ENCODE data around the gene UBN1. TPM values are rescaled to one million over a fixed set of nuclear protein-coding genes. Genes with fewer than 3 reads are reported as not detected.

Gene UBN1
- total and polyA plus RNA-seq, 2 of the 13 experiments (the other 11 are each of a cell fraction or from before 2014, with no cell fraction given) = 10.6 to 23.5 TPM

DNA sequence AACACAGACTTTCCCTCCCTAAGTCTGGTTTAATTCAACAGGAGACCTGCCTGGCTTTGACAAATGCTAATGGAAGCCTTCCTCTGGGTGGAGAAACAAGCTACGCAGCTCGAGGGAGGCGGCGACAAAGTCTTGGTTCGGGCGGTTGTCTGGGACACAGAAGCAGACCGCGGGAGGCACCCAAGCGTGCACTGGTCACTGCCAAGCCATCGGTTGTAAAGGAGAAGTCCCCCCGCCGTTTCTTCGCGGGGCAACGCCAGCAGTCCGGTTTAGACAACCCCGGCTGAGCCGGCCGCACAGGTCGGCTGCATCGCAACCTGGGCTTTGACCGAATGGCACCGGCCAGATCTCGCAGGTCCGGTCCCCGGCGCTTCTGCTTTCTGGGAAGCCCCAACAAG lies 779 bp upstream of the UBN1 start:
- Histone ChIP-seq H3K36me3 (replicated peaks in 1 of 2; ENCODE audit: control insufficient read depth in 1 of 2, insufficient read depth in 2 of 2, low read length in 2 of 2) (peaks cover 2 to 25% of the 10 kb centered on the region in 2 experiments; a peak in 4 of 5 replicates), H3K4me1 (ENCODE audit: insufficient read depth, low read length) (peaks cover 50% of the 10 kb centered on the region), H3K27me3 (ENCODE audit: control insufficient read depth in 1 of 2, insufficient read depth in 2 of 2, low read length in 2 of 2) (peaks cover 0 to 4% of the 10 kb centered on the region in 2 experiments; a peak in 1 of 5 replicates), H4K20me1 (ENCODE audit: insufficient read depth, low read length) (peaks cover 42% of the 10 kb centered on the region), H3K27ac (ENCODE audit: extremely low read length, insufficient read depth, low read length) (peak overlapping the region; percentile 95), H3K4me3 (replicated peaks in 1 of 3; ENCODE audit: insufficient read depth in 1 of 3, low read depth in 2 of 3, low read length in 3 of 3) (peak overlapping the region; percentile 86 to 98 (median 88)), H3K4me2 (ENCODE audit: low read depth, low read length) (peak overlapping the region; percentile 86), H3K9me3 (ENCODE audit: low read length) (no peaks in the 10 kb centered on the region), H2AFZ (ENCODE audit: low read length) (no peak overlapping the region), H3K9ac (ENCODE audit: insufficient read depth, low read depth, low read length) (peak overlapping the region; percentile 97), H3K79me2 (ENCODE audit: insufficient read depth, low read length) (peaks cover 68% of the 10 kb centered on the region)
- FAIRE-seq (peak; percentile 56), ATAC-seq (peak; percentile 49), DNase-seq (ENCODE audit: low spot score) (peak; percentile 35)
- intact Hi-C loops (cut with micrococcal nuclease; ENCODE audit: unreplicated experiment) (no loop called here), in situ Hi-C loops (cut with HindIII; ENCODE audit: extremely low pct_ligation_motif_present, low pct_unique_long_range_greater_than_20kb) (loop anchor here (5.0 kb wide), 1 partner anchor 111 kb away; the partner anchor contains the start of gene SEC14L5)
- WGBS (ENCODE audit: low lambda C conversion rate) = 0% methylated on average over 12 of the region's 27 CpGs
- ChIA-PET POLR2A (interaction anchor here (0.6 to 3.9 kb wide), 5 partner anchors 17 to 110 kb away, joined by 3 to 13 read pairs (median 4); partner anchors contain the start of genes ROGDI and SEC14L5), CTCF (ENCODE audit: low intra/inter-chr PET ratio, low total read pairs) (interaction anchor here (1.3 kb wide), 1 partner anchor 110 kb away, joined by 3 read pairs; no protein-coding TSS in a partner anchor)
- BruUV-seq (replicated peaks) = no TSS peak
- 0 out of 2 replicates have a peak, but pooled peaks have one; percentile 30 for TF ChIP-seq NFKB2 (CRISPR knock-in tag; IDR thresholded peaks at IDR 0.05; ENCODE audit: borderline replicate concordance)
- no peak for TF ChIP-seq SOX6 (IDR thresholded peaks at IDR 0.05)
- TF ChIP-seq SOX6 (CRISPR knock-in tag; IDR thresholded peaks at IDR 0.05) = no peak
- TF ChIP-seq SOX13 (IDR thresholded peaks at IDR 0.05) = no peak
- TF ChIP-seq SOX13 (CRISPR knock-in tag; conservative IDR thresholded peaks at IDR 0.05 in 1 of 2, IDR thresholded peaks at IDR 0.05 in 1 of 2) = 0 out of 4 replicates have a peak, but pooled peaks of 1 of the 2 experiments have one; percentile 16
- TF ChIP-seq, protein P1, sequence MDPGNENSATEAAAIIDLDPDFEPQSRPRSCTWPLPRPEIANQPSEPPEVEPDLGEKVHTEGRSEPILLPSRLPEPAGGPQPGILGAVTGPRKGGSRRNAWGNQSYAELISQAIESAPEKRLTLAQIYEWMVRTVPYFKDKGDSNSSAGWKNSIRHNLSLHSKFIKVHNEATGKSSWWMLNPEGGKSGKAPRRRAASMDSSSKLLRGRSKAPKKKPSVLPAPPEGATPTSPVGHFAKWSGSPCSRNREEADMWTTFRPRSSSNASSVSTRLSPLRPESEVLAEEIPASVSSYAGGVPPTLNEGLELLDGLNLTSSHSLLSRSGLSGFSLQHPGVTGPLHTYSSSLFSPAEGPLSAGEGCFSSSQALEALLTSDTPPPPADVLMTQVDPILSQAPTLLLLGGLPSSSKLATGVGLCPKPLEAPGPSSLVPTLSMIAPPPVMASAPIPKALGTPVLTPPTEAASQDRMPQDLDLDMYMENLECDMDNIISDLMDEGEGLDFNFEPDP (CRISPR knock-in tag; conservative IDR thresholded peaks at IDR 0.05) = 0 out of 2 replicates have a peak, but pooled peaks have one; percentile 65
- TF ChIP-seq ZFP82 (CRISPR knock-in tag; IDR thresholded peaks at IDR 0.05; ENCODE audit: borderline replicate concordance) = peak; percentile 79
- peak; percentile 14; the same call in 1 of the 2 replicates for TF ChIP-seq FOXJ3 (CRISPR knock-in tag; IDR thresholded peaks at IDR 0.05; ENCODE audit: borderline replicate concordance)
- no peak for TF ChIP-seq LCORL (IDR thresholded peaks at IDR 0.05)
- 0 out of 2 replicates have a peak, but pooled peaks have one; percentile 8 for TF ChIP-seq LCORL (CRISPR knock-in tag; IDR thresholded peaks at IDR 0.05)
- 0 out of 2 replicates have a peak, but pooled peaks have one; percentile 13 for TF ChIP-seq SNAI1 (CRISPR knock-in tag; IDR thresholded peaks at IDR 0.05; ENCODE audit: borderline replicate concordance)
- TF ChIP-seq POLR2AphosphoS5 (IDR thresholded peaks at IDR 0.05; ENCODE audit: low read depth, low read length) = 0 out of 2 replicates have a peak, but pooled peaks have one; percentile 23
- TF ChIP-seq, protein P2, sequence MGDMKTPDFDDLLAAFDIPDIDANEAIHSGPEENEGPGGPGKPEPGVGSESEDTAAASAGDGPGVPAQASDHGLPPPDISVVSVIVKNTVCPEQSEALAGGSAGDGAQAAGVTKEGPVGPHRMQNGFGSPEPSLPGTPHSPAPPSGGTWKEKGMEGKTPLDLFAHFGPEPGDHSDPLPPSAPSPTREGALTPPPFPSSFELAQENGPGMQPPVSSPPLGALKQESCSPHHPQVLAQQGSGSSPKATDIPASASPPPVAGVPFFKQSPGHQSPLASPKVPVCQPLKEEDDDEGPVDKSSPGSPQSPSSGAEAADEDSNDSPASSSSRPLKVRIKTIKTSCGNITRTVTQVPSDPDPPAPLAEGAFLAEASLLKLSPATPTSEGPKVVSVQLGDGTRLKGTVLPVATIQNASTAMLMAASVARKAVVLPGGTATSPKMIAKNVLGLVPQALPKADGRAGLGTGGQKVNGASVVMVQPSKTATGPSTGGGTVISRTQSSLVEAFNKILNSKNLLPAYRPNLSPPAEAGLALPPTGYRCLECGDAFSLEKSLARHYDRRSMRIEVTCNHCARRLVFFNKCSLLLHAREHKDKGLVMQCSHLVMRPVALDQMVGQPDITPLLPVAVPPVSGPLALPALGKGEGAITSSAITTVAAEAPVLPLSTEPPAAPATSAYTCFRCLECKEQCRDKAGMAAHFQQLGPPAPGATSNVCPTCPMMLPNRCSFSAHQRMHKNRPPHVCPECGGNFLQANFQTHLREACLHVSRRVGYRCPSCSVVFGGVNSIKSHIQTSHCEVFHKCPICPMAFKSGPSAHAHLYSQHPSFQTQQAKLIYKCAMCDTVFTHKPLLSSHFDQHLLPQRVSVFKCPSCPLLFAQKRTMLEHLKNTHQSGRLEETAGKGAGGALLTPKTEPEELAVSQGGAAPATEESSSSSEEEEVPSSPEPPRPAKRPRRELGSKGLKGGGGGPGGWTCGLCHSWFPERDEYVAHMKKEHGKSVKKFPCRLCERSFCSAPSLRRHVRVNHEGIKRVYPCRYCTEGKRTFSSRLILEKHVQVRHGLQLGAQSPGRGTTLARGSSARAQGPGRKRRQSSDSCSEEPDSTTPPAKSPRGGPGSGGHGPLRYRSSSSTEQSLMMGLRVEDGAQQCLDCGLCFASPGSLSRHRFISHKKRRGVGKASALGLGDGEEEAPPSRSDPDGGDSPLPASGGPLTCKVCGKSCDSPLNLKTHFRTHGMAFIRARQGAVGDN (CRISPR knock-in tag; IDR thresholded peaks at IDR 0.05) = no peak
- TF ChIP-seq ZNF274 (CRISPR knock-in tag; IDR thresholded peaks at IDR 0.05) = no peak
- TF ChIP-seq POLR2A (IDR thresholded peaks at IDR 0.05; ENCODE audit: insufficient read depth in 1 of 2, low read depth in 2 of 2, low read length in 2 of 2) = peak; percentile 55 to 67
- no peak for TF ChIP-seq TAF15 (IDR thresholded peaks at IDR 0.05; ENCODE audit: low read depth, low read length, poor library complexity, severe bottlenecking)

All from HepG2 (cell line).